ENCODE data around the gene MGARP. TPM values are rescaled to one million over a fixed set of nuclear protein-coding genes. Genes with fewer than 3 reads are reported as not detected.

MGARP gene
- total RNA-seq, 2 donors from 2014 or later, result 4.2 to 8.9 TPM

DNA sequence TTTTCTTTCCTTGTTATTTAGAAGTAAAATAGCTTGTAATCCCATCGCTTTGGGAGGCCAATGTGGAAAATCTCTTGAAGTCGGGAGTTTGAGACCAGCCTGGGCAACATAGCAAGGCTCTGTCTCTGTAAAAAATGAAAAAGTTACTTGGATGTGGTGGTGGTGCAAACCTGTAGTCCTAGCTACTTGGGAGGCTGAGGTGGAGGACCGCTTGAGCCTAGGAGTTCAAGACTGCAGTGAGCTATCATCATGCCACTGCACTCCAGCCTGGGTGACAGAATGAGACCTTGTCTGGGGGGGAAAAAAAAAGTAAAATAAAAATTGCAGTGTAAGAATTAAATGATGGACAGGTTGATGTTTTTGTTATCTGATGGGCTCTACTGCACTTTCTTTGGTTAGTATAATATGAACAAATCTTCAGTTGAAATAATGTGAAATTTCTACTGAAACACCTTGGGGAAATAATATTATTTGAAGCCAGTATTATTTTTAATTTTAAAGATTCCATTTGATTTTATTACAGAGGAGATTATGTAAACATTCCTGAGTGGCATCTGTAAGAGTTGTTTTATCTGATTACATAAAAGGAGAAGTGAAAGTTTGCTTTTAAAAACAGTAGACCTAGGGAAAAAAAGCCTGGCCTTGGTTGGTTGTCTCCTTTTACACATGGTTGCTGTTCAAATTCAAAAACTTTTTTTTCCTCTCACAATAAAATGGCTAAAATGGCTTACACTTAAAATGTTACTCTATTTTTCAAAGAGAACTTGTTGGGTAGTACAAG lies 32.7 kb upstream of the MGARP start:
- DNase-seq (ENCODE audit: low spot score) (no peak), ATAC-seq (ENCODE audit: insufficient number of reproducible peaks, low FRiP score, low read depth) (no peak)
- no peaks in the 10 kb centered on the region for H3K36me3 ChIP-seq
- peaks cover 4 to 24% of the 10 kb centered on the region in 2 donors for H3K4me1 ChIP-seq (ENCODE audit: control insufficient read depth in 1 of 2, low read depth in 2 of 2)
- no peak overlapping the region for H3K27ac ChIP-seq
- no peaks in the 10 kb centered on the region for H3K9me3 ChIP-seq
- H3K4me3 ChIP-seq, result no peak overlapping the region
- TF ChIP-seq, protein P1, sequence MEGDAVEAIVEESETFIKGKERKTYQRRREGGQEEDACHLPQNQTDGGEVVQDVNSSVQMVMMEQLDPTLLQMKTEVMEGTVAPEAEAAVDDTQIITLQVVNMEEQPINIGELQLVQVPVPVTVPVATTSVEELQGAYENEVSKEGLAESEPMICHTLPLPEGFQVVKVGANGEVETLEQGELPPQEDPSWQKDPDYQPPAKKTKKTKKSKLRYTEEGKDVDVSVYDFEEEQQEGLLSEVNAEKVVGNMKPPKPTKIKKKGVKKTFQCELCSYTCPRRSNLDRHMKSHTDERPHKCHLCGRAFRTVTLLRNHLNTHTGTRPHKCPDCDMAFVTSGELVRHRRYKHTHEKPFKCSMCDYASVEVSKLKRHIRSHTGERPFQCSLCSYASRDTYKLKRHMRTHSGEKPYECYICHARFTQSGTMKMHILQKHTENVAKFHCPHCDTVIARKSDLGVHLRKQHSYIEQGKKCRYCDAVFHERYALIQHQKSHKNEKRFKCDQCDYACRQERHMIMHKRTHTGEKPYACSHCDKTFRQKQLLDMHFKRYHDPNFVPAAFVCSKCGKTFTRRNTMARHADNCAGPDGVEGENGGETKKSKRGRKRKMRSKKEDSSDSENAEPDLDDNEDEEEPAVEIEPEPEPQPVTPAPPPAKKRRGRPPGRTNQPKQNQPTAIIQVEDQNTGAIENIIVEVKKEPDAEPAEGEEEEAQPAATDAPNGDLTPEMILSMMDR (IDR thresholded peaks at IDR 0.05), result no peak
- no peaks in the 10 kb centered on the region for H3K27me3 ChIP-seq (replicated peaks; ENCODE audit: insufficient read depth)

DNA sequence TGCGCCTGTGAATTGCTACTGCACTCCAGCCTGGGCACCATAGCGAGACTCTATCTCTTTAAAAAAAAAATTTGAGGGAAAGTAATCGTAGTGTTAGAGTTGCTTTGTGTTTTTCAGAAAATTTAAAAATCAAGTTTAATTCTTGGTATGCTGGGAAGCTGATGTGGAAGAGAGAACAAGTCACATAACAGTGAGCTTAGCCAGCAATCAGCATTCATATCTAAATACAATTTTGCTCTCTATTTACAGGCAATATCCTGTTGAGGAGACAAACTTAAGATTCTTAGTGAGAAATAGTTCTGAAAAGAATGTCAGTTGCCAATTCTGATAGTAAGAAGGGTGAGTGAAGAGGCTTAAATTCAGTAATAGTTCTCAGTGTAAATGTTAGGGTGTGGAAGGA lies 31.9 kb upstream of the MGARP start:
- no peak for ATAC-seq (ENCODE audit: insufficient number of reproducible peaks, low FRiP score, low read depth)
- TF ChIP-seq, protein P1 (IDR thresholded peaks at IDR 0.05), result no peak
- H3K27ac ChIP-seq, result no peak overlapping the region
- no peak overlapping the region for H3K4me3 ChIP-seq
- peaks cover 4 to 23% of the 10 kb centered on the region in 2 donors for H3K4me1 ChIP-seq (ENCODE audit: control insufficient read depth in 1 of 2, low read depth in 2 of 2)
- no peak for DNase-seq (ENCODE audit: low spot score)
- H3K36me3 ChIP-seq, result no peaks in the 10 kb centered on the region
- H3K9me3 ChIP-seq, result no peaks in the 10 kb centered on the region
- no peaks in the 10 kb centered on the region for H3K27me3 ChIP-seq (replicated peaks; ENCODE audit: insufficient read depth)

DNA sequence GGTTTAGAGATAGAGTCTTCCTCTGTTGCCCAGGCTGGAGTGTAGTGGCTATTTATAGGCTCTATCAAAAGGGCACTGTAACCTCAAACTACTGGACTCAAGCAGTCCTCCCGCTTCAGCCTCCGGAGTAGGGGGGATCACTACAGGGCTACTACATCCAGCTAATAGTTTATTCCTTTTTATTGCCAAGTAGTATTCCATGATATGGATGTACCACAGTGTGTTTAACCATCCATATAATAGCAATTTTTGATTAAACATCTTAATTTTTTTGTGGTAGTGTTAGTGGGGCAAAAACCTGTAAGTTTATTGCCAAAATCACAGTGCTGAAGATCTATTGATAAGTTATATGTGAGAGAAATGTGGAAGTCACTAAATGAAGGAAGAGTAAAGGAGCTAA lies 24.9 kb upstream of the MGARP start:
- ATAC-seq (ENCODE audit: insufficient number of reproducible peaks, low FRiP score, low read depth) (no peak), DNase-seq (ENCODE audit: low spot score) (no peak)
- no peaks in the 10 kb centered on the region for H3K27me3 ChIP-seq (replicated peaks; ENCODE audit: insufficient read depth)
- no peak overlapping the region for H3K4me3 ChIP-seq
- H3K9me3 ChIP-seq, result no peaks in the 10 kb centered on the region
- TF ChIP-seq, protein P1 (IDR thresholded peaks at IDR 0.05), result no peak
- H3K36me3 ChIP-seq, result no peaks in the 10 kb centered on the region
- peaks cover 13 to 22% of the 10 kb centered on the region in 2 donors for H3K4me1 ChIP-seq (ENCODE audit: control insufficient read depth in 1 of 2, low read depth in 2 of 2)
- H3K27ac ChIP-seq, result no peak overlapping the region

DNA sequence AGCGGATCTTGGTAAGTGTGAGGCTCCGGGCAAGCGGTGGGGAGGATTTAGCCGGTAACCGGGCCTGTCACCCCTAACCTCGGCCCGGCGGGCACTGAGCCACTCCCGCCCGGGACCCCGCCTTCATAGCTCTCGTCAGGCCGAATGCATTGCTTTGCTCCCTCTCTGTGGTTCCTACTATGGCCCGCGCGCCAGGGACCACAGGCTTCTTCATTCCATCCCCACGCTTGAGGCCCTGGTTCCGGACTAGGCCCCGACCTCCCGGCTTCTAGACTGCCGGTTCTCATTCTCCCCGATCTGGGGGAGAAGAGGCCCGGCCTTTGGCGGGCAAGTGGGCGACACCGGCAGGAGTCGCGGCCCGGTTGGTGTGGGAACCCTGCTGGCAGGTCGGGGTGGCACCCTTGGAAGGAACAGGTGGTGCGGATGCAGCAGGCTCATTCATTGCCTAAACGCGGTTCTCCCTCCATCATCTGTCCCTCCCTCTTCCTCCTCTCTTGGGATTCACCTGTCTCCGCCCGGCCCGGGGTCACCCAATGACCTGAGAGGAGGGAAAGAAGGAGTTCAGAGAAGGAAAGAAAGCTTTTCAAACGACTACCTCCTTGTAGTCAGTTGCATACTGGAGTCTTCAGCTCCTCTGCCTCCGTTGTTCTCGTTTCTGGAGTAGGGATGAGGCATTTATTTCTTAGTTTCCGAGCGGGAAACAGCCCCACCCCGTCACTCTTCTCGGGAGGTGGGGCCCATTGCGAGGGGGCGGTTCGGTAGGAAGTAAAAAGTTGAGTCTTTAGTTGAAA lies 22.0 kb upstream of the MGARP start, which contains the start of gene NDUFC1:
Gene NDUFC1 (minus strand): TSS at position 657 of the 791 bp plus-strand sequence. CDS start 6,679 bp downstream, outside the sequence.
- Histone ChIP-seq H3K9me3 (no peaks in the 10 kb centered on the region), H3K4me1 (ENCODE audit: control insufficient read depth in 1 of 2, low read depth in 2 of 2) (peaks cover 18 to 39% of the 10 kb centered on the region in 2 donors), H3K27ac (peak within 1 kb of the TSS; percentile 87 to 90), H3K4me3 (peak within 1 kb of the TSS; percentile 85), H3K36me3 (no peaks in the 10 kb centered on the region), H3K27me3 (replicated peaks; ENCODE audit: insufficient read depth) (no peaks in the 10 kb centered on the region)
- TF ChIP-seq, protein P1 (IDR thresholded peaks at IDR 0.05), result peak; percentile 31
- ATAC-seq (ENCODE audit: insufficient number of reproducible peaks, low FRiP score, low read depth), result no peak
- DNase-seq (ENCODE audit: low spot score), result no peak

Data from thoracic aorta (tissue), 2 donors.